SK-N-SH (cell line): ENCODE measurements around the gene EPX. TPM values are rescaled to one million over a fixed set of nuclear protein-coding genes. Genes with fewer than 3 reads are reported as not detected.

Source experiments
- CTCF ChIA-PET: fragments of 300-600, 350-600 bp; formaldehyde crosslinking; extraction: SDS; loops from one replicate; lab custom pipeline; 2021; lab: Yijun Ruan, JAX
- POLR2A ChIA-PET: fragments of 350-600 bp; sonication (Branson Sonifier 250); formaldehyde crosslinking; extraction: SDS; loops from one replicate; lab custom pipeline; 2020; ENCODE audit warnings: antibody characterized with exemption, inconsistent platforms; lab: Yijun Ruan, JAX
- DNase-seq: peaks from one replicate; pipeline ENCODE4 v3.0.0; 2012
- H2AFZ ChIP-seq: fragments of 200-600 bp; sonication (generic); 2 replicates; pipeline ENCODE4 v1.8.1; 2016; ENCODE audit warnings: antibody characterized with exemption, mild to moderate bottlenecking, low read depth
- H3F3A ChIP-seq: fragments of 200-600 bp; sonication (generic); replicated peaks from 2 replicates; pipeline ENCODE3; 2016; ENCODE audit warnings: antibody characterized with exemption, mild to moderate bottlenecking; ENCODE audit not compliant: insufficient read depth
- H3K27ac ChIP-seq, 2 experiments: fragments of 200-500 bp in 1 of 2; fragments of 200-600 bp in 1 of 2; sonication (Bioruptor generic) in 1 of 2; sonication (generic), shearing (Covaris generic) in 1 of 2; 2 replicates each; pipeline versions ENCODE4 v1.5.1 to v1.6.1; 2014 to 2016; ENCODE audit warnings: low read depth in 2 of 2, inconsistent platforms in 1 of 2, low read length in 1 of 2, mild to moderate bottlenecking in 1 of 2, mixed read lengths in 1 of 2
- H3K27me3 ChIP-seq: fragments of 200-600 bp; sonication (generic), shearing (Covaris generic); 2 replicates; pipeline ENCODE4 v1.6.1; 2016; ENCODE audit warnings: mixed run types; ENCODE audit not compliant: insufficient read depth
- H3K36me3 ChIP-seq, 2 experiments: fragments of 200-500 bp in 1 of 2; fragments of 200-600 bp in 1 of 2; sonication (Bioruptor generic) in 1 of 2; sonication (generic) in 1 of 2; replicated peaks in 1 of 2; 2 replicates each; pipeline versions ENCODE3 to v1.5.1; 2014 to 2016; ENCODE audit warnings: low read length in 1 of 2, mild to moderate bottlenecking in 1 of 2; ENCODE audit not compliant: insufficient read depth in 2 of 2, control insufficient read depth in 1 of 2
- H3K4me1 ChIP-seq, 2 experiments: fragments of 200-500 bp in 1 of 2; fragments of 200-600 bp in 1 of 2; sonication (Bioruptor generic) in 1 of 2; sonication (generic), shearing (Covaris generic) in 1 of 2; 2 replicates each; pipeline versions ENCODE4 v1.5.1 to v1.6.1; 2014 to 2016; ENCODE audit warnings: low read depth in 1 of 2, low read length in 1 of 2, mixed run types in 1 of 2; ENCODE audit not compliant: insufficient read depth in 2 of 2, control insufficient read depth in 1 of 2
- H3K4me2 ChIP-seq: fragments of 200-600 bp; sonication (generic), shearing (Covaris generic); 2 replicates; pipeline ENCODE4 v1.6.1; 2017; ENCODE audit warnings: mixed run types
- H3K4me3 ChIP-seq, 2 experiments: fragments of 200-500 bp in 1 of 2; fragments of 200-600 bp in 1 of 2; sonication (Bioruptor generic) in 1 of 2; sonication (generic), shearing (Covaris generic) in 1 of 2; 2 replicates each; pipeline versions ENCODE4 v1.5.1 to v1.8.1; 2014 to 2016; ENCODE audit warnings: low read depth in 2 of 2, inconsistent platforms in 1 of 2, low read length in 1 of 2, mild to moderate bottlenecking in 1 of 2, mixed read lengths in 1 of 2, moderate library complexity in 1 of 2
- H3K79me2 ChIP-seq: fragments of 200-600 bp; sonication (generic); 2 replicates; pipeline ENCODE4 v1.8.1; 2017; ENCODE audit warnings: mild to moderate bottlenecking; ENCODE audit not compliant: insufficient read depth
- H3K9ac ChIP-seq: fragments of 200-600 bp; sonication (generic); 2 replicates; pipeline ENCODE4 v1.6.1; 2017; ENCODE audit warnings: mixed run types
- H3K9me2 ChIP-seq: fragments of 200-600 bp; sonication (generic); 2 replicates; pipeline ENCODE4 v1.6.1; 2017; ENCODE audit warnings: mixed run types
- H3K9me3 ChIP-seq: fragments of 200-600 bp; sonication (generic); 2 replicates; pipeline ENCODE4 v1.6.1; 2017; ENCODE audit warnings: mixed run types, mild to moderate bottlenecking, moderate library complexity
- H4K20me1 ChIP-seq: fragments of 200-600 bp; sonication (generic); 2 replicates; pipeline ENCODE4 v1.6.1; 2017; ENCODE audit warnings: mild to moderate bottlenecking, mixed run types; ENCODE audit not compliant: insufficient read depth
- CHD2 ChIP-seq: fragments of 150-350 bp; IDR thresholded peaks from 2 replicates; pipeline ENCODE4 v1.6.1; 2018; ENCODE audit warnings: low read length; ENCODE audit not compliant: partially characterized antibody
- ELF1 ChIP-seq: IDR thresholded peaks from 2 replicates; pipeline ENCODE4 v1.4.0; 2012
- FOXJ3 ChIP-seq: sonication (generic); formaldehyde crosslinking; IDR thresholded peaks from 2 replicates; pipeline ENCODE4 v1.5.1; 2020; ENCODE audit warnings: mild to moderate bottlenecking, missing genetic modification reagents
- GATA2 ChIP-seq: sonication (generic); formaldehyde crosslinking; IDR thresholded peaks from 2 replicates; pipeline ENCODE4 v1.5.0; 2020; ENCODE audit warnings: mild to moderate bottlenecking, missing genetic modification reagents
- MEF2A ChIP-seq: IDR thresholded peaks from 2 replicates; pipeline ENCODE4 v1.4.0; 2012; ENCODE audit warnings: low read depth, borderline replicate concordance
- MXI1 ChIP-seq: IDR thresholded peaks from 2 replicates; pipeline ENCODE4 v1.6.1; 2012; ENCODE audit warnings: mild to moderate bottlenecking, low read depth, low read length, improper control_type of control experiment
- NFIC ChIP-seq: IDR thresholded peaks from 2 replicates; pipeline ENCODE4 v1.4.0; 2012; ENCODE audit warnings: borderline replicate concordance
- NRF1 ChIP-seq: IDR thresholded peaks from 2 replicates; pipeline ENCODE4 v1.6.1; 2012; ENCODE audit warnings: low read depth, mild to moderate bottlenecking, low read length
- POLR2AphosphoS5 ChIP-seq: IDR thresholded peaks from 2 replicates; pipeline ENCODE4 v1.6.1; 2012; ENCODE audit warnings: low read depth, low read length
- RAD21 ChIP-seq: IDR thresholded peaks from 2 replicates; pipeline ENCODE4 v1.6.1; 2012; ENCODE audit warnings: mild to moderate bottlenecking, low read length
- RCOR1 ChIP-seq: fragments of 150-350 bp; IDR thresholded peaks from 2 replicates; pipeline ENCODE4 v1.6.1; 2017; ENCODE audit warnings: antibody characterized with exemption, low read length
- REST ChIP-seq: IDR thresholded peaks from 2 replicates; pipeline ENCODE4 v1.6.1; 2012; ENCODE audit warnings: mild to moderate bottlenecking, low read depth, low read length, moderate library complexity
- RFX5 ChIP-seq: IDR thresholded peaks from 2 replicates; pipeline ENCODE4 v1.6.1; 2012; ENCODE audit warnings: mild to moderate bottlenecking, improper control_type of control experiment, low read length
- RXRA ChIP-seq: IDR thresholded peaks from 2 replicates; pipeline ENCODE4 v1.4.0; 2012; ENCODE audit warnings: low read depth, mild to moderate bottlenecking, borderline replicate concordance
- TAF1 ChIP-seq: IDR thresholded peaks from 2 replicates; pipeline ENCODE4 v1.6.1; 2012; ENCODE audit warnings: low read depth, mild to moderate bottlenecking, low read length, moderate library complexity, borderline replicate concordance
- ZBTB33 ChIP-seq: IDR thresholded peaks from 2 replicates; pipeline ENCODE4 v1.4.0; 2012; ENCODE audit warnings: low read depth, borderline replicate concordance
- WGBS: methylation state at CpG from one replicate; pipeline ENCODE4 v1.1.6; 2017; ENCODE audit warnings: low lambda C conversion rate; 5-methylcytosine and 5-hydroxymethylcytosine counted together
- polyA plus RNA-seq, 3 experiments: library from polyadenylated mRNA; depleted of rRNA; stranded (reverse); fragments of >200 nt; gene quantifications; 2 replicates each; pipeline ENCODE4 v1.2.3, GENCODE V29; 2012
- TF ChIP-seq, protein P1 (sequence below): fragments of 150-350 bp; IDR thresholded peaks from 2 replicates; pipeline ENCODE4 v1.6.1; 2016; ENCODE audit warnings: mild to moderate bottlenecking, low read depth, low read length
- TF ChIP-seq, protein P2 (sequence below): IDR thresholded peaks from 2 replicates; pipeline ENCODE4; 2012
- TF ChIP-seq, protein P3 (sequence below): IDR thresholded peaks from 2 replicates; pipeline ENCODE4 v1.4.0; 2012; ENCODE audit warnings: low read depth

Gene EPX
- polyA plus RNA-seq, 1 of the 3 experiments (the other 2 are of a cell fraction), result 0.02 TPM

GRCh38 chr17:58250344-58251011 lies 58.0 kb downstream of the EPX start:
- no peaks in the 10 kb centered on the region for H3K36me3 ChIP-seq
- no peak overlapping the region for H3K4me3 ChIP-seq
- H3K79me2 ChIP-seq, result no peaks in the 10 kb centered on the region
- no peak for DNase-seq
- CTCF ChIA-PET, result interaction anchor here (0.6 to 4.7 kb wide), 64 partner anchors 8 to 1057 kb away, joined by 3 to 73 read pairs (median 6); partner anchors contain the start of genes LPO, MKS1, OR4D1 and RNF43
- peaks cover 69% of the 10 kb centered on the region for H3K27me3 ChIP-seq
- TF ChIP-seq NRF1 (no peak), CHD2 (no peak), POLR2AphosphoS5 (no peak), ELF1 (no peak), RCOR1 (no peak)
- TF ChIP-seq, protein P1, sequence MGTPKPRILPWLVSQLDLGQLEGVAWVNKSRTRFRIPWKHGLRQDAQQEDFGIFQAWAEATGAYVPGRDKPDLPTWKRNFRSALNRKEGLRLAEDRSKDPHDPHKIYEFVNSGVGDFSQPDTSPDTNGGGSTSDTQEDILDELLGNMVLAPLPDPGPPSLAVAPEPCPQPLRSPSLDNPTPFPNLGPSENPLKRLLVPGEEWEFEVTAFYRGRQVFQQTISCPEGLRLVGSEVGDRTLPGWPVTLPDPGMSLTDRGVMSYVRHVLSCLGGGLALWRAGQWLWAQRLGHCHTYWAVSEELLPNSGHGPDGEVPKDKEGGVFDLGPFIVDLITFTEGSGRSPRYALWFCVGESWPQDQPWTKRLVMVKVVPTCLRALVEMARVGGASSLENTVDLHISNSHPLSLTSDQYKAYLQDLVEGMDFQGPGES, result no peak
- TF ChIP-seq, all 33 proteins: peak for 0
- no peak overlapping the region for H3K9ac ChIP-seq
- POLR2A ChIA-PET, result interaction anchor here (0.6 kb wide), 1 partner anchor 257 kb away, joined by 3 read pairs; no protein-coding TSS in a partner anchor
- no peak overlapping the region for H3K4me2 ChIP-seq
- H3K9me3 ChIP-seq, result no peaks in the 10 kb centered on the region
- no peaks in the 10 kb centered on the region for H3K9me2 ChIP-seq
- no peaks in the 10 kb centered on the region for H4K20me1 ChIP-seq
- H3K4me1 ChIP-seq, result peaks cover 0 to 8% of the 10 kb centered on the region in 2 experiments; a peak in 1 of 4 replicates
- H3F3A ChIP-seq, result no peaks in the 10 kb centered on the region
- H3K27ac ChIP-seq, result no peak overlapping the region
- 74% methylated on average over 12 of the region's 12 CpGs for WGBS
- no peak overlapping the region for H2AFZ ChIP-seq

GRCh38 chr17:58252141-58252540 lies 59.6 kb downstream of the EPX start:
- DNase-seq, result no peak
- Histone ChIP-seq H3K9ac (no peak overlapping the region), H3K27me3 (peaks cover 53% of the 10 kb centered on the region), H3K4me1 (peaks cover 0 to 8% of the 10 kb centered on the region in 2 experiments; a peak in 1 of 4 replicates), H3K9me2 (no peaks in the 10 kb centered on the region), H2AFZ (no peak overlapping the region), H3K9me3 (no peaks in the 10 kb centered on the region), H3K79me2 (no peaks in the 10 kb centered on the region), H3K36me3 (no peaks in the 10 kb centered on the region), H3K4me3 (no peak overlapping the region), H3F3A (no peaks in the 10 kb centered on the region), H4K20me1 (no peaks in the 10 kb centered on the region), H3K27ac (no peak overlapping the region), H3K4me2 (no peak overlapping the region)
- CTCF ChIA-PET, result interaction anchor here (0.7 to 4.0 kb wide), 8 partner anchors 10 to 196 kb away, joined by 3 to 73 read pairs (median 3); partner anchors contain the start of gene LPO
- TF ChIP-seq NFIC, result no peak
- TF ChIP-seq NRF1, result no peak
- no peak for TF ChIP-seq RFX5
- TF ChIP-seq, protein P2, sequence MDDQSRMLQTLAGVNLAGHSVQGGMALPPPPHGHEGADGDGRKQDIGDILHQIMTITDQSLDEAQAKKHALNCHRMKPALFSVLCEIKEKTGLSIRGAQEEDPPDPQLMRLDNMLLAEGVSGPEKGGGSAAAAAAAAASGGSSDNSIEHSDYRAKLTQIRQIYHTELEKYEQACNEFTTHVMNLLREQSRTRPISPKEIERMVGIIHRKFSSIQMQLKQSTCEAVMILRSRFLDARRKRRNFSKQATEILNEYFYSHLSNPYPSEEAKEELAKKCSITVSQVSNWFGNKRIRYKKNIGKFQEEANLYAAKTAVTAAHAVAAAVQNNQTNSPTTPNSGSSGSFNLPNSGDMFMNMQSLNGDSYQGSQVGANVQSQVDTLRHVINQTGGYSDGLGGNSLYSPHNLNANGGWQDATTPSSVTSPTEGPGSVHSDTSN, result no peak
- TF ChIP-seq MXI1, result no peak
- TF ChIP-seq, protein P3, sequence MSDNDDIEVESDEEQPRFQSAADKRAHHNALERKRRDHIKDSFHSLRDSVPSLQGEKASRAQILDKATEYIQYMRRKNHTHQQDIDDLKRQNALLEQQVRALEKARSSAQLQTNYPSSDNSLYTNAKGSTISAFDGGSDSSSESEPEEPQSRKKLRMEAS, result no peak
- TF ChIP-seq FOXJ3 (CRISPR knock-in tag), result no peak
- TF ChIP-seq MEF2A, result no peak
- TF ChIP-seq REST, result no peak
- no peak for TF ChIP-seq RAD21
- TF ChIP-seq CHD2, result no peak
- no peak for TF ChIP-seq ZBTB33
- no peak for TF ChIP-seq ELF1
- no peak for TF ChIP-seq POLR2AphosphoS5
- TF ChIP-seq TAF1, result no peak
- no peak for TF ChIP-seq RXRA
- TF ChIP-seq GATA2, result no peak
- POLR2A ChIA-PET, result no interaction called here
- WGBS, result 32% methylated on average over 9 of the region's 9 CpGs
